ENCODE data around the gene UQCC5. TPM values are rescaled to one million over a fixed set of nuclear protein-coding genes. Genes with fewer than 3 reads are reported as not detected.

Gene UQCC5
- total RNA-seq, 1 experiment from 2014 or later, result 10.3 TPM

GRCh38 chr3:52493232-52494017, 43.0 kb upstream of the UQCC5 start:
- ChIA-PET CTCF (no interaction called here), POLR2A (ENCODE audit: low non-redundant PET) (no interaction called here)
- H3K4me3 ChIP-seq (ENCODE audit: low read depth, low read length, poor library complexity, severe bottlenecking), result no peak overlapping the region
- intact Hi-C loops (cut with micrococcal nuclease; ENCODE audit: unreplicated experiment), result no loop called here
- no peaks in the 10 kb centered on the region for H3K36me3 ChIP-seq (ENCODE audit: insufficient read depth, low read length, poor library complexity, severe bottlenecking)
- H3K4me1 ChIP-seq (ENCODE audit: insufficient read depth, low read length, poor library complexity, severe bottlenecking), result no peaks in the 10 kb centered on the region
- BruUV-seq (replicated peaks), result no TSS peak
- no peak for TF ChIP-seq EZH2 (IDR thresholded peaks at IDR 0.05; ENCODE audit: borderline replicate concordance, low read depth, low read length, poor library complexity, severe bottlenecking)
- TF ChIP-seq CTCF (conservative IDR thresholded peaks at IDR 0.05; ENCODE audit: low read depth, low read length), result no peak
- DNase-seq (ENCODE audit: low spot score), result no peak
- H3K27me3 ChIP-seq (replicated peaks; ENCODE audit: insufficient read depth, low read depth, low read length, poor library complexity), result no peaks in the 10 kb centered on the region
- H3K9me3 ChIP-seq (ENCODE audit: low read depth, low read length, poor library complexity, severe bottlenecking), result no peaks in the 10 kb centered on the region
- no peak overlapping the region for H3K27ac ChIP-seq (ENCODE audit: low read depth, low read length, poor library complexity, severe bottlenecking)

- CTCF ChIA-PET, result no interaction called here
- Histone ChIP-seq H3K27ac (ENCODE audit: low read depth, low read length, poor library complexity, severe bottlenecking) (no peak overlapping the region), H3K9me3 (ENCODE audit: low read depth, low read length, poor library complexity, severe bottlenecking) (no peaks in the 10 kb centered on the region), H3K4me1 (ENCODE audit: insufficient read depth, low read length, poor library complexity, severe bottlenecking) (no peaks in the 10 kb centered on the region), H3K36me3 (ENCODE audit: insufficient read depth, low read length, poor library complexity, severe bottlenecking) (no peaks in the 10 kb centered on the region), H3K4me3 (ENCODE audit: low read depth, low read length, poor library complexity, severe bottlenecking) (no peak overlapping the region), H3K27me3 (replicated peaks; ENCODE audit: insufficient read depth, low read depth, low read length, poor library complexity) (no peaks in the 10 kb centered on the region)
- no peak for DNase-seq (ENCODE audit: low spot score)
- POLR2A ChIA-PET (ENCODE audit: low non-redundant PET), result no interaction called here
- intact Hi-C loops (cut with micrococcal nuclease; ENCODE audit: unreplicated experiment), result no loop called here
- TF ChIP-seq CTCF (conservative IDR thresholded peaks at IDR 0.05; ENCODE audit: low read depth, low read length), result no peak
- TF ChIP-seq EZH2 (IDR thresholded peaks at IDR 0.05; ENCODE audit: borderline replicate concordance, low read depth, low read length, poor library complexity, severe bottlenecking), result no peak
- BruUV-seq (replicated peaks), result no TSS peak
These were observed 42.0 kb upstream of the UQCC5 start for GRCh38 chr3:52494445-52494844.

- no peak for DNase-seq (ENCODE audit: low spot score)
- Histone ChIP-seq H3K27ac (ENCODE audit: low read depth, low read length, poor library complexity, severe bottlenecking) (no peak within 1 kb of the TSS), H3K4me1 (ENCODE audit: insufficient read depth, low read length, poor library complexity, severe bottlenecking) (no peaks in the 10 kb centered on the region), H3K4me3 (ENCODE audit: low read depth, low read length, poor library complexity, severe bottlenecking) (no peak within 1 kb of the TSS), H3K36me3 (ENCODE audit: insufficient read depth, low read length, poor library complexity, severe bottlenecking) (no peaks in the 10 kb centered on the region), H3K27me3 (replicated peaks; ENCODE audit: insufficient read depth, low read depth, low read length, poor library complexity) (no peaks in the 10 kb centered on the region), H3K9me3 (ENCODE audit: low read depth, low read length, poor library complexity, severe bottlenecking) (no peaks in the 10 kb centered on the region)
- intact Hi-C loops (cut with micrococcal nuclease; ENCODE audit: unreplicated experiment), result no loop called here
- no TSS peak for BruUV-seq (replicated peaks)
- TF ChIP-seq EZH2 (IDR thresholded peaks at IDR 0.05; ENCODE audit: borderline replicate concordance, low read depth, low read length, poor library complexity, severe bottlenecking) (no peak), CTCF (conservative IDR thresholded peaks at IDR 0.05; ENCODE audit: low read depth, low read length) (no peak)
- ChIA-PET CTCF (no interaction called here), POLR2A (ENCODE audit: low non-redundant PET) (no interaction called here)
These were observed 41.4 kb upstream of the UQCC5 start, which contains the start of gene STAB1 for GRCh38 chr3:52494886-52495495. TSS of gene STAB1 (plus strand) at chr3:52495338. CDS start at chr3:52495414, 76 bp downstream.

Measured in A673 (cell line).